Mucosa of rectum (tissue), 2 donors: ENCODE measurements around the gene GALNT8.
"Not testable (repeated sequence)": the region's sequence is repeated elsewhere in the genome, so short reads cannot be mapped to it uniquely, and the experiment has no call there.

ENCODE experiments used
- H3K27ac ChIP-seq, 2 donors: one replicate each; pipeline ENCODE4 v1.7.0; 2013; ENCODE audit warnings: inconsistent platforms in 2 of 2, low read depth in 2 of 2, low read length in 2 of 2
- H3K27me3 ChIP-seq, 2 donors: one replicate each; pipeline ENCODE4 v1.7.0; 2013; ENCODE audit warnings: low read length in 2 of 2; ENCODE audit not compliant: control insufficient read depth in 2 of 2, insufficient read depth in 2 of 2
- H3K36me3 ChIP-seq, 2 donors: one replicate each; pipeline ENCODE4 v1.7.0; 2013; ENCODE audit warnings: low read length in 2 of 2; ENCODE audit not compliant: control insufficient read depth in 2 of 2, insufficient read depth in 2 of 2
- H3K4me1 ChIP-seq, 2 donors: one replicate each; pipeline ENCODE4 v1.7.0; 2013; ENCODE audit warnings: low read length in 2 of 2, mild to moderate bottlenecking in 1 of 2; ENCODE audit not compliant: control insufficient read depth in 2 of 2, insufficient read depth in 2 of 2
- H3K4me3 ChIP-seq, 2 donors: one replicate each; pipeline ENCODE4 v1.7.0; 2013; ENCODE audit warnings: low read length in 2 of 2
- H3K9ac ChIP-seq, 2 donors: one replicate each; pipeline ENCODE4 v1.7.0; 2013; ENCODE audit warnings: low read length in 2 of 2, low read depth in 1 of 2, mild to moderate bottlenecking in 1 of 2
- H3K9me3 ChIP-seq, 2 donors: one replicate each; pipeline ENCODE4 v1.7.0; 2013; ENCODE audit warnings: low read length in 2 of 2; ENCODE audit not compliant: control insufficient read depth in 2 of 2
- donor health status: healthy.
- donor health status: Normal muscosa, but diverticular disease.

The GALNT8 gene

GRCh38 chr12:4710113-4710512 lies 10.1 kb upstream of the GALNT8 start:
- H3K9ac ChIP-seq: no peak overlapping the region
- no peaks in the 10 kb centered on the region for H3K36me3 ChIP-seq
- no peak overlapping the region for H3K27ac ChIP-seq
- H3K27me3 ChIP-seq: no peaks in the 10 kb centered on the region
- no peak overlapping the region for H3K4me3 ChIP-seq
- no peaks in the 10 kb centered on the region for H3K4me1 ChIP-seq
- H3K9me3 ChIP-seq: no peaks in the 10 kb centered on the region

GRCh38 chr12:4714879-4715278 lies 5.3 kb upstream of the GALNT8 start:
- no peaks in the 10 kb centered on the region for H3K36me3 ChIP-seq
- H3K27ac ChIP-seq: no peak overlapping the region
- no peaks in the 10 kb centered on the region for H3K9me3 ChIP-seq
- no peak overlapping the region for H3K9ac ChIP-seq
- peaks cover 0 to 3% of the 10 kb centered on the region in 2 donors for H3K27me3 ChIP-seq
- no peak overlapping the region for H3K4me3 ChIP-seq
- peaks cover 8 to 9% of the 10 kb centered on the region in 2 donors for H3K4me1 ChIP-seq

GRCh38 chr12:4717806-4718205 lies 2.4 kb upstream of the GALNT8 start:
- no peak overlapping the region for H3K27ac ChIP-seq
- no peak overlapping the region for H3K9ac ChIP-seq
- H3K36me3 ChIP-seq: no peaks in the 10 kb centered on the region
- H3K27me3 ChIP-seq: peaks cover 0 to 3% of the 10 kb centered on the region in 2 donors
- H3K9me3 ChIP-seq: no peaks in the 10 kb centered on the region
- H3K4me3 ChIP-seq: no peak overlapping the region
- H3K4me1 ChIP-seq: peaks cover 13 to 24% of the 10 kb centered on the region in 2 donors

- Histone ChIP-seq H3K27me3 (peaks cover 0 to 3% of the 10 kb centered on the region in 2 donors), H3K9me3 (no peaks in the 10 kb centered on the region), H3K36me3 (no peaks in the 10 kb centered on the region), H3K4me1 (peaks cover 13 to 31% of the 10 kb centered on the region in 2 donors), H3K27ac (peak overlapping the region; percentile 91 to 95), H3K9ac (peak overlapping the region; percentile 63 to 65), H3K4me3 (peak overlapping the region; percentile 62 to 74)
These were observed 416 bp downstream of the GALNT8 start for GRCh38 chr12:4720637-4720995.

- H3K36me3 ChIP-seq, H3K27ac ChIP-seq, H3K27me3 ChIP-seq, H3K9ac ChIP-seq, H3K4me3 ChIP-seq, H3K9me3 ChIP-seq: not testable (repeated sequence)
- peaks cover 13 to 31% of the 10 kb centered on the region in 2 donors for H3K4me1 ChIP-seq
These were observed 1.4 kb downstream of the GALNT8 start for GRCh38 chr12:4721587-4721986.

GRCh38 chr12:4723226-4723625 lies 3.0 kb downstream of the GALNT8 start:
- Histone ChIP-seq H3K4me1 (peaks cover 13 to 29% of the 10 kb centered on the region in 2 donors), H3K36me3 (no peaks in the 10 kb centered on the region), H3K27me3 (peaks cover 0 to 3% of the 10 kb centered on the region in 2 donors)

GRCh38 chr12:4725057-4725456 lies 4.9 kb downstream of the GALNT8 start:
- Histone ChIP-seq H3K9me3 (no peaks in the 10 kb centered on the region), H3K4me1 (peaks cover 5 to 22% of the 10 kb centered on the region in 2 donors), H3K36me3 (no peaks in the 10 kb centered on the region), H3K9ac (no peak overlapping the region), H3K27ac (no peak overlapping the region), H3K4me3 (no peak overlapping the region), H3K27me3 (no peaks in the 10 kb centered on the region)

More at GRCh38 chr12:4723226-4723625, 3.0 kb downstream of the GALNT8 start:
- no peak overlapping the region for H3K9ac ChIP-seq
- no peaks in the 10 kb centered on the region for H3K9me3 ChIP-seq
- peak overlapping the region; percentile 69 to 75 for H3K27ac ChIP-seq
- peak overlapping the region in 1 of 2 donors; percentile 20 for H3K4me3 ChIP-seq

GRCh38 chr12:4734625-4735340 lies 14.6 kb downstream of the GALNT8 start:
- H3K27ac ChIP-seq: peak overlapping the region; percentile 3 to 52
- H3K4me3 ChIP-seq: peak overlapping the region; percentile 50 to 65
- peaks cover 0 to 11% of the 10 kb centered on the region in 2 donors for H3K4me1 ChIP-seq
- H3K9ac ChIP-seq: peak overlapping the region in 1 of 2 donors; percentile 53
- peaks cover 0 to 3% of the 10 kb centered on the region in 2 donors for H3K27me3 ChIP-seq
- H3K36me3 ChIP-seq: no peaks in the 10 kb centered on the region
- no peaks in the 10 kb centered on the region for H3K9me3 ChIP-seq

- no peaks in the 10 kb centered on the region for H3K9me3 ChIP-seq
- peaks cover 0 to 11% of the 10 kb centered on the region in 2 donors for H3K4me1 ChIP-seq
- H3K4me3 ChIP-seq: peak overlapping the region; percentile 50 to 65
- peak overlapping the region; percentile 3 to 53 for H3K27ac ChIP-seq
- no peak overlapping the region for H3K9ac ChIP-seq
- peaks cover 0 to 3% of the 10 kb centered on the region in 2 donors for H3K27me3 ChIP-seq
- no peaks in the 10 kb centered on the region for H3K36me3 ChIP-seq
These were observed 15.9 kb downstream of the GALNT8 start for GRCh38 chr12:4736091-4736490.

GRCh38 chr12:4738541-4738940 lies 18.3 kb downstream of the GALNT8 start:
- Histone ChIP-seq H3K27me3 (peaks cover 0 to 3% of the 10 kb centered on the region in 2 donors), H3K9ac (no peak overlapping the region), H3K4me3 (no peak overlapping the region), H3K9me3 (no peaks in the 10 kb centered on the region), H3K4me1 (peaks cover 0 to 11% of the 10 kb centered on the region in 2 donors), H3K36me3 (no peaks in the 10 kb centered on the region), H3K27ac (peak overlapping the region in 1 of 2 donors; percentile 27)
